MM.1S (cell line): ENCODE data around the gene IL13.

Source experiments
- EZH2 ChIP-seq: fragments of 300-600 bp; sonication (generic); optimal IDR thresholded peaks from 2 replicates; pipeline ENCODE3; 2017; ENCODE audit warnings: low read depth, mild to moderate bottlenecking, antibody characterized with exemption, low read length, mixed read lengths
- EZH2phosphoT487 ChIP-seq: fragments of 300-600 bp; sonication (generic); IDR thresholded peaks from 2 replicates; pipeline ENCODE4 v1.6.1; 2018; ENCODE audit warnings: antibody characterized with exemption, low read length
- TF ChIP-seq, protein P1 (sequence below): fragments of 300-600 bp; sonication (generic); IDR thresholded peaks from 2 replicates; pipeline ENCODE4 v1.5.1; 2016; ENCODE audit warnings: antibody characterized with exemption, low read length, mixed read lengths

DNA sequence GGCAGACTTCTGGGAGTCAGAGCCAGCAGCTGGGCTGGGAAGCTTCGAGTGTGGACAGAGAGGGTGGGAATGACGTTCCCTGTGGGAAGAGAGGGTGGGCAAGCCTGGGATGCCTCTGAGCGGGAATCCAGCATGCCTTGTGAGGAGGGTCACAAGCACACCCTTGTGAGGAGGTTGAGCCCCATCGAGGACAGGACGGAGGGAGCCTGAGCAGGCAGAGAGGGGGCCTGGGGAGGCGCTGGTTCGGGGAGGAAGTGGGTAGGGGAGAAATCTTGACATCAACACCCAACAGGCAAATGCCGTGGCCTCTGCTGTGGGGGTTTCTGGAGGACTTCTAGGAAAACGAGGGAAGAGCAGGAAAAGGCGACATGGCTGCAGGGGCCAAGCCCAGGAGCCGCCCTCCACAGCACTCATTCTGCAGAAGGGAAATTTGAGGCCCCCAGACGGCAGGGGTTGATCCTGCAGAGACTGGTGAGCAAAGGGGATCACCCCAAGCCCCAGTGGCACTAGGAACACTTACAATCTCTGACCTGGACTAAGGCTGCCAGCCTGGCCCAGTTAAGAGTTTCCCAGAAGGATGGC, 1.1 kb upstream of the IL13 start:
- TF ChIP-seq EZH2 (no peak), EZH2phosphoT487 (no peak)
- TF ChIP-seq, protein P1, sequence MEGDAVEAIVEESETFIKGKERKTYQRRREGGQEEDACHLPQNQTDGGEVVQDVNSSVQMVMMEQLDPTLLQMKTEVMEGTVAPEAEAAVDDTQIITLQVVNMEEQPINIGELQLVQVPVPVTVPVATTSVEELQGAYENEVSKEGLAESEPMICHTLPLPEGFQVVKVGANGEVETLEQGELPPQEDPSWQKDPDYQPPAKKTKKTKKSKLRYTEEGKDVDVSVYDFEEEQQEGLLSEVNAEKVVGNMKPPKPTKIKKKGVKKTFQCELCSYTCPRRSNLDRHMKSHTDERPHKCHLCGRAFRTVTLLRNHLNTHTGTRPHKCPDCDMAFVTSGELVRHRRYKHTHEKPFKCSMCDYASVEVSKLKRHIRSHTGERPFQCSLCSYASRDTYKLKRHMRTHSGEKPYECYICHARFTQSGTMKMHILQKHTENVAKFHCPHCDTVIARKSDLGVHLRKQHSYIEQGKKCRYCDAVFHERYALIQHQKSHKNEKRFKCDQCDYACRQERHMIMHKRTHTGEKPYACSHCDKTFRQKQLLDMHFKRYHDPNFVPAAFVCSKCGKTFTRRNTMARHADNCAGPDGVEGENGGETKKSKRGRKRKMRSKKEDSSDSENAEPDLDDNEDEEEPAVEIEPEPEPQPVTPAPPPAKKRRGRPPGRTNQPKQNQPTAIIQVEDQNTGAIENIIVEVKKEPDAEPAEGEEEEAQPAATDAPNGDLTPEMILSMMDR = no peak
